ENCODE measurements around the gene SLC17A7. TPM values are rescaled to one million over a fixed set of nuclear protein-coding genes. Genes with fewer than 3 reads are reported as not detected.
A peak's percentile ranks its signal among the peaks of the same experiment; 100 is the strongest.

SLC17A7 gene
- total and polyA plus RNA-seq, 9 of the 15 experiments (the other 6 are each of a cell fraction or from before 2014, with no cell fraction given): 1.1 to 15.7 (median 2.4) TPM

- TF ChIP-seq NFXL1 (CRISPR knock-in tag; IDR thresholded peaks at IDR 0.05): no peak
- TF ChIP-seq ARHGAP35 (IDR thresholded peaks at IDR 0.05; ENCODE audit: partially characterized antibody): no peak
- peak; percentile 68; the same call in 1 of the 2 replicates for TF ChIP-seq RUNX1 (IDR thresholded peaks at IDR 0.05; ENCODE audit: low read depth)
- no peak for TF ChIP-seq ZNF146 (CRISPR knock-in tag; IDR thresholded peaks at IDR 0.05; ENCODE audit: unreplicated experiment)
- peak; percentile 71 to 81 for TF ChIP-seq MNT (conservative IDR thresholded peaks at IDR 0.05)
- TF ChIP-seq ZFX (CRISPR knock-in tag; IDR thresholded peaks at IDR 0.05): peak; percentile 55
- no peak for TF ChIP-seq RBM25 (IDR thresholded peaks at IDR 0.05; ENCODE audit: low read depth, low read length, severe bottlenecking)
- TF ChIP-seq ARID3A (IDR thresholded peaks at IDR 0.05; ENCODE audit: borderline replicate concordance, low read depth, low read length): no peak
- no peak for TF ChIP-seq TEAD4 (IDR thresholded peaks at IDR 0.05; ENCODE audit: low read length)
- TF ChIP-seq TEAD4 (CRISPR knock-in tag; IDR thresholded peaks at IDR 0.05; ENCODE audit: borderline replicate concordance): no peak
- peak; percentile 64; the same call in 1 of the 2 replicates for TF ChIP-seq ATF1 (CRISPR knock-in tag; IDR thresholded peaks at IDR 0.05)
- TF ChIP-seq ATF1 (tag; IDR thresholded peaks at IDR 0.05): peak; percentile 97
- peak in 2 of 3 experiments; percentile 9 to 14; a peak in 1 of 6 replicates for TF ChIP-seq CTCF (IDR thresholded peaks at IDR 0.05 in 2 of 3, conservative IDR thresholded peaks at IDR 0.05 in 1 of 3; ENCODE audit: insufficient read depth in 2 of 3, low read depth in 1 of 3, low read length in 3 of 3)
Measured at GRCh38 chr19:49436381-49437017, 4.8 kb downstream of the SLC17A7 start (continued).
